RPMI8226 (cell line): ENCODE data around the gene ABCC8.

Experiments used
- DNase-seq: peaks from one replicate; pipeline ENCODE4 v3.0.0-alpha.2; 2015

ABCC8 gene

DNA sequence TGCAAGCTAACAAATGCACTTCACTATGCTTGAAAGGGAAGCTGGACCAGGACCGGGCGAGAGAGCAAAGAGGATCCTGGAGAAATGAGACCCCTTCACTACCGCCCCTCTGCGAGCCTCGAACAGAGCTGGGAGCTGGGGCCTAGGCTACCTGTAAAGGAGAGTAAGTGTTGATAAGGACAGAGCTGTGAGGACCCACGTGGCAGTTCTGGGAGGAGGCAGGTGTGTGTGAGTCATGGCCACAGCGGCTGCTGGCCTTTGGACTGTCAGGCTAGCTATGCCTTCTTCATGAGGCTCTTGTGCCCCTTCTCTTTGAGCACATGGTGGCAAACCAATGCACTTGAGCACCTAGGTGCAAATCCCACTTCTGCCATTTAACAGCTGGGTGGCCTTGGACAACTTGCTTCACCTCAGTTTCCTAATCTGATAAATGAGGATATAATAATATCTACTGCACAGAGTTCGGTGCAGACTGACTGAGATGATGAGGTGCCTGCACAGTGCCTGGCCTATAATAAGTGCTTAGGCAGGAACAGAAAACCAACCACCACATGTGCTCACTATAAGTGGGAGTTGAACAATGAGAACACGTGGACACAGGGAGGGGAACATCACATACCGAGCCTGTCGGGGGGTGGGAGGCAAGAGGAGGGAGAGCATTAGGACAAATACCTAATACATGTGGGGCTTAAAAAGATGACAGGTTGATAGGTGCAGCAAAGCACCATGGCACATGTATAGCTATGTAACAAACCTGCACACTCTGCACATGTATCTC lies 52.9 kb downstream of the ABCC8 start:
- DNase-seq, result peak; percentile 15

GRCh38 chr11:17421781-17422180 lies 54.9 kb downstream of the ABCC8 start:
- DNase-seq, result no peak

DNA sequence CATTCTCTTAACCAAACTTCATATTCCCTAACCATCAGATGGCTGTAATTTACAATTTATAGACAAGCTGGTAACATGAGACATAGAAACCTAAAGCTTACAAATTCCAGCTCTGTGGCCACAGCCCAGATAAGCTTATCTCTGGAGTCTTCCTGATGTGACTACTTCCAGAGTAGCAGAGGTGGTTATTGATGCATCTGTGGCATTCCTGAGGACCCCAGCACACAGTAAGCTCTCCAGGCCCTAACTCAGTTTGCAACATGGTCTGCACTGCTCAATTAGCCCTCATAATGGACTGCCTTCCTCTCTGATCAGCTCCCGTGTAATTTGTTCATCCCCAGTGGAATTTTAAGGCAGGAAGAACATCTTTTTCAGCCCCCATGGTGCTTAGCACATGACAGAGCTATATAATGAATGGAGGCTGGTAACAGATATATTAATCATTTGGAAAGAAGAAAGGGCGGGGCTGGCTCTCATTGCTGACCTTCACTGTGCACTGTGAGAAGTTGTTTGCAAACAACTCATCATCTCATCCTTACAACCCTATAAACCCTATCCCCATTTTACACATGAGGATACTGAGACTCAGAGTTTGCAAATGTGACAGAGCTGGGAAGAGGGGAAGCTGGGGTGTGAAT lies 58.1 kb downstream of the ABCC8 start:
- DNase-seq, result no peak

GRCh38 chr11:17416492-17416891 lies 60.2 kb downstream of the ABCC8 start:
- no peak for DNase-seq

GRCh38 chr11:17415523-17416104 lies 61.0 kb downstream of the ABCC8 start:
- DNase-seq, result peak; percentile 53

GRCh38 chr11:17414992-17415391 lies 61.7 kb downstream of the ABCC8 start:
- no peak for DNase-seq

- DNase-seq, result no peak
Observed at GRCh38 chr11:17414317-17414737, 62.3 kb downstream of the ABCC8 start.

DNA sequence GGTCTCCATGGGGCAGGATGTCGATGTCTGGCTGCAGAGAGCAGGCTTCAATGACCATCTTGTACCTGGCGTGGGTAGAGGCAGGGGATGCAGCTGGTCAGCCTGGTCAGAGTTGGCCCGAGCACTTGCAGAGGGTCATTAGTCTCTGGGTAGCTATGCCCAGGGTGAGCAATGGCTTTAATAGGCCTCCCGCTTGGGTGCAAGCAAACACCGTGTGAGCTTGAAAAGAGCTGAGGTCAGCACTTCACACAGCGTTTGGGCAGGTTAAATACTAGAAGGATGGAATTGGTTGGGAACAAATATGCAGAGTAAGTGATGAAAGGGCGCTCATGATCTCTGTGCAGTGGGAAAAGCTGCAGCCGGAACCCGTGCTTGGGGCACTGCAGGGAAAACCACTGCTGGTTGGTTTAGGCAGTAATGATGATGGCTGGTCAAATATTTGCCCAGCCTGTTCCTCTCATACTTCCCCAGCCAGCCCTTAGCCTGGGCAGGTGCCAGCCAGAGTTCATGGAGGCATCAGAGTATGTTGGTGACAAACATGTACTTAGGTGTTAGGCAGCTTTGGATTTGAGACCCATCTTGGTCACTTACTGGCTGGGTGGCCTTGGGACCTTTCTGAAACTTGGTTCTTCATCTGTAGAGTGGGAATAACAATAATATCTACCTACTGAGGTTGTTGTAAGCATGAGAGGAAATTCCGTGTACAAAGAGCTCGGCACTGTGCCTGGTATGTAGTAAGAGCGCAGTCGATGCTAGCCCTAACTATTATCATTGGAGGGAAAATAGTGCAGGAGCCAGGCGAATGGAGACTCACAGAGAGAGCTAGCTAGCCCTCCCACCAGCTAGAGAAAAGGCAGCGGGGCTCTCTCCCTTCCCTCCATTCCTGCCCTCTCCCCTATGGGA lies 63.0 kb downstream of the ABCC8 start:
- no peak for DNase-seq

GRCh38 chr11:17412488-17413180 lies 64.0 kb downstream of the ABCC8 start:
- no peak for DNase-seq

- no peak for DNase-seq
Observed at GRCh38 chr11:17411418-17411817, 65.2 kb downstream of the ABCC8 start.

DNA sequence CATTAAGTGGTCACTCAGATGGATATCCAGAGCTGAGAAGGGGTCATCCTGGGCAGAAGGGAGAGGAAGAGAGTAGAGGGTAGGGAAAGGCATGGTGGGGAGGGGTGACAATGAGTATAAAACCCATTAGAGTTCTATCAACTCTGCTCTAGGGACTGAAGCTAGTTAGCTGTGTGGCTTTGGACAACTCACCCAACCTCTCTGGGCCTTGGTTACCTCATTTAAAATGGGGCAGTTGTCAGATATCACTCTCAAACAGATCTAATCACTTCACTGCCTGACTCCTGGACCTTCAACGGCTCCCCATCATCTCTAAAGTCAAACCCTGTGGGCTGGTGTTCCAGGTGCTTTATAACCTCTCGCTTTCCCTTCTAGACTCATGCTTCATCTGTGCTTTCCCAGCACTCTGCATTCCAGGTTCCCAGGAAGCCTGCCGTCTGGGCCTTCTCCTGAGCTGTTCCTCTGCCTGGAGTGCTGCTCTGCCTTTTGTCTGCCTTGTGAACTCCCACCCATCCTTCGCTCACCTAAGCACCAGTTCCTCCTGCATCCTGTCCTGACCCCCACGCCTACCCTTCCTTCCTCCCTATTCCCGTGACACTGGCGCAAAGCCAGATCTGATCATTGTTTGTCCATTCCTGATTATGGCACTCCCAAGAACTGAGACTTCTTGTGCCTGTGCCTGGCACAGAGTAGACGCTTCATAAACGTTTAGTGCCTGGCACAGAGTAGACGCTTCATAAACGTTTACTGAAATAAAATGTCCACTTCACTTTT lies 65.9 kb downstream of the ABCC8 start:
- DNase-seq, result no peak

DNA sequence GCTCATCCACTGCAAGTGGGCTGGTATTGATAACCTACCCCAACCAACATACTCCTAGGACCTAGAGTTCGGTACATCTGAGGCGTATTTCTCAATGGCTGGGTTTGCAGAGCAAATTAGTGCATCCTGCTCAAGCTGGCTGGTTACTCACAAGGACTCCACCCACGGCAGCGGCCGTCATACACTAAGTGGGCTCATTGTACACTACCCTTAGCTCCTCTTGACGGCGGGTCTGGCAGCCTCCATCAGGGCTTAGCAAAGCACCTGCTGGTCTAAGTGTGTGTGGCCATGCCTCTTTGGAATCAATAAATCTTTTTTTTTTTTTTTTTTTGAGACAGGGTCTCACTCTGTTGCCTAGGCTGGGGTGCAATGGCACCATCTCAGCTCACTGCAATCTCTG lies 68.0 kb downstream of the ABCC8 start:
- DNase-seq, result no peak

- no peak for DNase-seq
Observed at GRCh38 chr11:17408026-17408425, 68.6 kb downstream of the ABCC8 start.

GRCh38 chr11:17407575-17407974 lies 69.1 kb downstream of the ABCC8 start:
- no peak for DNase-seq

DNA sequence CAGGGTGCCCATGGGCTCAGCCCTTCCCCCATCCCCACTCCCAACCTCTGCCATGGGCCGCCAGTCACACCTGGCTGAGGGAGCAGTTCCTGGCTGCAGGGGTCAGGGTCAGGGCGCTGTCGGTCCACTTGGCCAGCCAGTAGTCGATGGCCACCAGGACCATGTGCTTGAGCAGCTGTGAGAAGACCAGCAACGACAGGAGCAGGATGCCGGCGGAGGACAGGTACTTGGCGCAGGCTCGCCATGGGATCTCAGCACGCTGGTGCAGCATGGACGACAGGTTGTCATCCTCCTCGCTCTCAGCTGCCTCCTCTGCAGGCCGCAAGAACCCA lies 69.9 kb downstream of the ABCC8 start:
- no peak for DNase-seq

DNA sequence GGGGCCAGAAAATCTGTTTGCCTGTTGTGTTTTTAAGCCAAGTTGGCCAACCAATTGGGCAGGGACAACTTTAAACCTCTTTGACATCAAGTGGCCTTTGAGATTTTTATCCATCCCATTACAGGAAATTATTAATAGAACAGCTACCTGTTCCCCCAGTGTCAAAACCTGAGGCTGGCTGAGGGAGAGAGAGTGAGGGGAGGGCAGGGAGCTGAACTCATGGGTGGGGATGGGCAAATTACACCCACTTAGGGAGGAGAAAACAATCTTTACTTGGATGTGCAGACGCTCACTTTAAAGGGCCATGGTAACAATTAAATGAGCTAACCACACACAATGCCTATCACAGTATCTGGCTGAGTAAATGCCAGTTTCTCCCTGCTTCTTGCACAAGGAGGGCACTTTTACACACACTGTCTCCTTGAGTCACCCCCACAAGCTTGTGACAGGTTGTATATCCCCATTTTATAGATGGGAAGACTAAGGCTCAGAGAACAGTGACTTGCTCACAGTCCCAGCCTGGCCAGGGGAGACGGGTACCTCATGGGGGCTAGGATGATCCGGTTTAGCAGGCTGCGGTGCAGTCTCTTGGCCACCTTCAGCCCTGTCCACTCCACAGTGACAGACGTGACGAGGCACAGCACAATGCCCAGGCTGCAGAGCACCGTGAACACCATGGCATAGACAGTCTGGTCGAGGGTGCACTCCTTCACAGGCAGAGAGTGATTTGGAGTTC lies 70.4 kb downstream of the ABCC8 start:
- DNase-seq, result no peak

DNA sequence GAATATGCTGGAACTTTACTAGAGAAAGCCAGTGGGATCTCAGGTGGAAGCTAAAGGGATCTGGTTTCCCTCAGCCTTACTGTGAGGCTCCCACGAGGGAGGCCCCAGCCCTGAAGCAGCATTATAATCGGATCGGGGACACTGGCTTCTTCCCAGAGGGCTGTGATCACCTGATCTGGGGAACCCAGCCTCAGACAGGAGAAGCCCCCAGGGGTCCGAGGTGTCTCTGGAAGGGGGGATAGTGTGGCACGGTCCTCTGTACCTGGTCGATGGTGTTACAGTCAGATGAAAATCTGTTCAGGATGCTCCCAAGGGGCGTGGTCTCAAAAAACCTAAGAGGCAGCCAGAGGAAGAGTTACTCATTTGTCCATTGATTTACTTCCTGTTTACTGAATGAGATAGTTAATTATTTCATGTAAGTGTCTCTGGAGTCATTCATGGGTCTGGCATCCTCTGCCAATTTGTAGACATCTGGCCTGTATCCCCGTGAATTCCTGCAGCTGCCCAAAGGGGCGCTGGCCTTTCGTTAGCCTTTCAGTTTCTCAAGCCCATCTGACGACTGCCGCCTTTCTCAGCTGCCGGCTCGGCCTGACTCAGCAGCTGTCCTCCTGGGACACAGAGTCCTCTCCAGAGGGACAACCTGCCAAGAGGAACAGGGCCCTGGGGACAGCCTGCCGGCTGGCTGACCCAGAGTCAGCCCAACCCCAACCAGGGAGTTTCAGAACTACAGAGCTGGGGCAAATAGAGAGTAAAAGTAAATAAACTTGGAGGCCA lies 71.2 kb downstream of the ABCC8 start:
- peak; percentile 86 for DNase-seq

DNA sequence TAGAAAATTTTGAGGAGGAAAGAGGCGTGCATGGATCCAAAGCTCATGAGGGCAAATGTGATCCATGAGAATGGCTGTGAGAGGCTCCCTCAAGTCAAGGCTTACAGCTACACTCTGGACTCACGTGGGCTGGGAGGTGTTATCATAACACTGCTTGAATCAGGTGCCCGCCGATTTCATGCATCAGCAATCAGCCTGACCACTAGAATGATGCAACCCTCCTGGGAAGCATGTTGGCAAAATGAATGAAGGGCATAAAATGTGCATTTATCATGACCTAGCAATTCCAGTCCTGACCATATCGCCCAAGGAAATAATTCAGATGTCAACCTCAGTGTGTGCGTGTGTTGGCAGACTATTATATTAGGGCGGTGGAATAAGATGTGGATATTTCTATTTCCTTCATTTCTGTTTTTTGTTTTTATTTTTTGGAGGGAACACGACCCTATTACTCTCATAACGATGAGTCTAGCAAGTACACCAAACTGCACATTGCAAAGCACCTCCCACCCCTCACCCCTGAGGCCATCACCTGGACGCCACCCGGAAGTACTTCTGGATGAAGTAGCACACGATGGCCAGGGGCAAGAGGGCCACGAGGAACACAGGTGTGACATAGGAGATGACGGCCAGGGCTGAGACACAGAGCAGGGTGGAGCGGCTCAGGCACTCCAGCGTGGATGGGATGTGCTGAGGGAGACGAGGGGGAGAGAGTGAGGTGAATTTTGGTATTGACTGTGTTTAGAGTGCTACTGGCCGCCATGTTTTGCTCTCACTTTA lies 72.5 kb downstream of the ABCC8 start:
- DNase-seq, result no peak

DNA sequence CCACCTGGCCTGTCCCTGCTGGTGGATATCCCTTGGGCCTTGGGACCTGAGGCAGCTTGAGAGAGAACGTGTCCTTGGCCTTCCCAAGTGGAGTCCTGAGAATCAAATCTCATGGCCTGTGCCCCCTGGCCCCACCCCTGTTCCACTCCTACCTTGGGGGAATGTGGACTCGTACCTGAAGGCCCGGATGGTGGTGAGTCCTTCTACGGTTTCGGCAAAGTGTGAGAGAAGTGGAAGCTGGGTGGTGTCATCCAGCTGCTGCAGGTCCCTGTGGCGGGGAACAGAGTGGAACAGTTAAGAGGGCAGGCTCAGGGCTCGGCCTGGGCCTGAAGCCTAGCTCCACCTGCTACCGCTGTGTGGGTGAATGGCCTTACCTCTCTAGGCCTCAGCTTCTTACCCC lies 74.2 kb downstream of the ABCC8 start:
- DNase-seq, result no peak

DNA sequence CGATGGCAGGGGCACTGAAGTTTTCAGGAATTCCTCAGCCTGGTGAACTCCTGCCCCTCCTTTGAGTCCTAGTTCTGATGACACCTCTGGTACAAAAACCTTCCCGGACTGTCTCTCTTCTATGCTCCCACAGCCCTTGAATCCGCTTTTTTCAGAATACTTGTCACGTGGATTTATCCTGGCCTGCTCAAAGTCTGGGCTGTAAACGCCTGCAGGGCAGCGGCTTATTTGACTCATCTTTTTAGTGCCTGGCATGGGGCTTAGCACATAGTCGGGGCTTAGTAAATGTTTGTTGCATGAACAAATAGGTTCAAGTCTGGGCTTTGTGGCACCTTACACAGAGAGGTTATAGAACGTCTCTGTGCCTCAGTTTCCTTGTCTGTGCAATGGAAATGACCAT lies 74.8 kb downstream of the ABCC8 start:
- no peak for DNase-seq
